Measurements from ENCODE around the gene PKD1L1.

- TF ChIP-seq ZBTB17 (tag by site-specific recombination; IDR thresholded peaks at IDR 0.05) (no peak), ZBTB7A (tag by site-specific recombination; IDR thresholded peaks at IDR 0.05; ENCODE audit: low read depth) (no peak), ZNF416 (tag by site-specific recombination; IDR thresholded peaks at IDR 0.05) (no peak), CTCF (tag by site-specific recombination; IDR thresholded peaks at IDR 0.05) (no peak), ZNF776 (tag by site-specific recombination; IDR thresholded peaks at IDR 0.05; ENCODE audit: borderline replicate concordance) (no peak), ZNF518A (tag by site-specific recombination; conservative IDR thresholded peaks at IDR 0.05; ENCODE audit: low read depth) (no peak), KLF10 (tag by site-specific recombination; IDR thresholded peaks at IDR 0.05) (no peak)
These were observed 141.1 kb downstream of the PKD1L1 start for GRCh38 chr7:47807126-47807525.

Data from HEK293 (cell line).